Uterus (tissue), 4 donors: ENCODE data around the gene COLEC11. TPM values are rescaled to one million over a fixed set of nuclear protein-coding genes. Genes with fewer than 3 reads are reported as not detected.
A peak's percentile ranks its signal among the peaks of the same experiment; 100 is the strongest.
"Not testable (repeated sequence)": the region's sequence is repeated elsewhere in the genome, so short reads cannot be mapped to it uniquely, and the experiment has no call there.

Source experiments
- DNase-seq, 2 donors: peaks; one replicate each; pipeline ENCODE4 v3.0.0-alpha.2; 2019 to 2020
- H3K27ac ChIP-seq, 2 donors: fragments of 200-600 bp; sonication (generic); 1 replicate in 1 of 2; 2 replicates in 1 of 2; pipeline ENCODE4 v1.5.1; 2016 to 2018
- H3K27me3 ChIP-seq, 2 donors: fragments of 200-600 bp; sonication (generic); one replicate each; pipeline ENCODE4 v1.5.1; 2018 to 2019; ENCODE audit warnings: control low read depth in 1 of 2
- H3K36me3 ChIP-seq, 2 donors: fragments of 200-600 bp; sonication (generic); one replicate each; pipeline ENCODE4 v1.5.1; 2019; ENCODE audit warnings: control low read depth in 1 of 2
- H3K4me1 ChIP-seq, 2 donors: fragments of 200-600 bp; sonication (generic); one replicate each; pipeline ENCODE4 v1.5.1; 2018 to 2019; ENCODE audit warnings: control low read depth in 1 of 2
- H3K4me3 ChIP-seq, 2 donors: fragments of 200-600 bp; sonication (generic); 1 replicate in 1 of 2; 2 replicates in 1 of 2; pipeline ENCODE4 v1.5.1; 2018 to 2019; ENCODE audit warnings: mild to moderate bottlenecking in 1 of 2
- H3K9me3 ChIP-seq, 2 donors: fragments of 200-600 bp; sonication (generic); one replicate each; pipeline ENCODE4 v1.5.1; 2019; ENCODE audit warnings: control low read depth in 1 of 2
- CTCF ChIP-seq, 4 experiments: fragments of 200-600 bp in 2 of 4; fragments of 450-650 bp in 2 of 4; sonication (generic) in 2 of 4; IDR thresholded peaks; one replicate each; pipeline ENCODE4 v1.5.1; 2016 to 2019; ENCODE audit warnings: antibody characterized with exemption in 4 of 4, mild to moderate bottlenecking in 2 of 4, moderate library complexity in 1 of 4
- POLR2A ChIP-seq, 2 donors: fragments of 450-650 bp; IDR thresholded peaks; one replicate each; pipeline ENCODE4 v1.6.1; 2016; ENCODE audit warnings: antibody characterized with exemption in 2 of 2, mild to moderate bottlenecking in 1 of 2, moderate library complexity in 1 of 2
- intact Hi-C: fragments of 100-400 bp; cut with DNase I; formaldehyde crosslinking; loops from one replicate; pipeline ENCODE4 v1.15.1; 2023; ENCODE audit warnings: low total_unique reads
- total RNA-seq, 4 donors: library from RNA; depleted of rRNA in 3 of 4; stranded (reverse); fragments of >200 nt in 3 of 4; gene quantifications; one replicate each; pipeline versions ENCODE4 v1.1.0 to v1.2.4, GENCODE V29; 2014 to 2023
- donor health status: DM: yes; HTN: yes; CAD: no.

The COLEC11 gene
- total RNA-seq, 4 donors from 2014 or later: 0.37 to 0.55 TPM; not detected in 2

GRCh38 chr2:3571284-3571683, 23.6 kb upstream of the COLEC11 start:
- Histone ChIP-seq H3K27ac (no peak overlapping the region), H3K4me1 (no peaks in the 10 kb centered on the region), H3K4me3 (no peak overlapping the region), H3K9me3 (no peaks in the 10 kb centered on the region), H3K36me3 (no peaks in the 10 kb centered on the region), H3K27me3 (no peaks in the 10 kb centered on the region)
- intact Hi-C loops: no loop called here
- DNase-seq: no peak
- TF ChIP-seq POLR2A (IDR thresholded peaks at IDR 0.05) (no peak), CTCF (IDR thresholded peaks at IDR 0.05) (no peak)

- intact Hi-C loops: no loop called here
- Histone ChIP-seq H3K27me3 (no peaks in the 10 kb centered on the region), H3K36me3 (no peaks in the 10 kb centered on the region), H3K4me1 (peaks cover 0 to 3% of the 10 kb centered on the region in 2 donors), H3K9me3 (no peaks in the 10 kb centered on the region), H3K27ac (no peak overlapping the region), H3K4me3 (no peak overlapping the region)
- TF ChIP-seq CTCF (IDR thresholded peaks at IDR 0.05) (no peak), POLR2A (IDR thresholded peaks at IDR 0.05) (no peak)
- no peak for DNase-seq
Observed at GRCh38 chr2:3572620-3573019, 22.3 kb upstream of the COLEC11 start.

- no peak for DNase-seq
- Histone ChIP-seq H3K27ac (no peak overlapping the region), H3K4me3 (no peak overlapping the region), H3K4me1 (peaks cover 0 to 7% of the 10 kb centered on the region in 2 donors), H3K9me3 (no peaks in the 10 kb centered on the region), H3K36me3 (no peaks in the 10 kb centered on the region), H3K27me3 (no peaks in the 10 kb centered on the region)
- TF ChIP-seq POLR2A (IDR thresholded peaks at IDR 0.05): no peak
- TF ChIP-seq CTCF (IDR thresholded peaks at IDR 0.05): no peak
- intact Hi-C loops: no loop called here
Observed at GRCh38 chr2:3574155-3574554, 20.8 kb upstream of the COLEC11 start.

- no peak for DNase-seq
- Histone ChIP-seq H3K4me1 (peaks cover 0 to 10% of the 10 kb centered on the region in 2 donors), H3K36me3 (no peaks in the 10 kb centered on the region), H3K4me3 (peak overlapping the region; percentile 53 to 92), H3K27me3 (no peaks in the 10 kb centered on the region), H3K9me3 (no peaks in the 10 kb centered on the region), H3K27ac (peak overlapping the region; percentile 79 to 89)
- TF ChIP-seq POLR2A (IDR thresholded peaks at IDR 0.05) (no peak), CTCF (IDR thresholded peaks at IDR 0.05) (no peak)
- intact Hi-C loops: no loop called here
Observed at GRCh38 chr2:3575534-3576262, 19.2 kb upstream of the COLEC11 start.

GRCh38 chr2:3576263-3576630, 18.7 kb upstream of the COLEC11 start:
- intact Hi-C loops, H3K4me1 ChIP-seq, H3K9me3 ChIP-seq, DNase-seq, H3K27me3 ChIP-seq, H3K36me3 ChIP-seq: not testable (repeated sequence)
- H3K4me3 ChIP-seq: peak overlapping the region; percentile 53 to 92
- H3K27ac ChIP-seq: peak overlapping the region; percentile 79 to 89
